ENCODE results near the gene ATP5PD.

Gene ATP5PD

GRCh38 chr17:75064867-75065561, 18.2 kb upstream of the ATP5PD start:
- no peak for DNase-seq (ENCODE audit: extremely low read depth, low read depth)
- no peak for TF ChIP-seq CTCF (IDR thresholded peaks at IDR 0.05; ENCODE audit: low read depth, low read length)

- no peak for DNase-seq (ENCODE audit: extremely low read depth, low read depth)
- no peak for TF ChIP-seq CTCF (IDR thresholded peaks at IDR 0.05; ENCODE audit: low read depth, low read length)
These were observed 17.7 kb upstream of the ATP5PD start for GRCh38 chr17:75064460-75064859.

GRCh38 chr17:75064040-75064439, 17.3 kb upstream of the ATP5PD start:
- no peak for DNase-seq (ENCODE audit: extremely low read depth, low read depth)
- no peak for TF ChIP-seq CTCF (IDR thresholded peaks at IDR 0.05; ENCODE audit: low read depth, low read length)

GRCh38 chr17:75063626-75064025, 16.9 kb upstream of the ATP5PD start:
- DNase-seq (ENCODE audit: extremely low read depth, low read depth) = no peak
- TF ChIP-seq CTCF (IDR thresholded peaks at IDR 0.05; ENCODE audit: low read depth, low read length) = no peak

GRCh38 chr17:75063201-75063600, 16.4 kb upstream of the ATP5PD start:
- no peak for DNase-seq (ENCODE audit: extremely low read depth, low read depth)
- no peak for TF ChIP-seq CTCF (IDR thresholded peaks at IDR 0.05; ENCODE audit: low read depth, low read length)

- DNase-seq (ENCODE audit: extremely low read depth, low read depth) = no peak
- TF ChIP-seq CTCF (IDR thresholded peaks at IDR 0.05; ENCODE audit: low read depth, low read length) = no peak
These were observed 14.8 kb upstream of the ATP5PD start for GRCh38 chr17:75061618-75062017.

GRCh38 chr17:75061055-75061438, 14.3 kb upstream of the ATP5PD start:
- no peak for TF ChIP-seq CTCF (IDR thresholded peaks at IDR 0.05; ENCODE audit: low read depth, low read length)
- no peak for DNase-seq (ENCODE audit: extremely low read depth, low read depth)

All from AG09319 (cell line).